ENCODE results near the gene CLGN. TPM values are rescaled to one million over a fixed set of nuclear protein-coding genes. Genes with fewer than 3 reads are reported as not detected.

Gene CLGN
- total and polyA plus RNA-seq, 2 of the 13 experiments (the other 11 are each of a cell fraction or from before 2014, with no cell fraction given): 7.2 to 17.0 TPM

DNA sequence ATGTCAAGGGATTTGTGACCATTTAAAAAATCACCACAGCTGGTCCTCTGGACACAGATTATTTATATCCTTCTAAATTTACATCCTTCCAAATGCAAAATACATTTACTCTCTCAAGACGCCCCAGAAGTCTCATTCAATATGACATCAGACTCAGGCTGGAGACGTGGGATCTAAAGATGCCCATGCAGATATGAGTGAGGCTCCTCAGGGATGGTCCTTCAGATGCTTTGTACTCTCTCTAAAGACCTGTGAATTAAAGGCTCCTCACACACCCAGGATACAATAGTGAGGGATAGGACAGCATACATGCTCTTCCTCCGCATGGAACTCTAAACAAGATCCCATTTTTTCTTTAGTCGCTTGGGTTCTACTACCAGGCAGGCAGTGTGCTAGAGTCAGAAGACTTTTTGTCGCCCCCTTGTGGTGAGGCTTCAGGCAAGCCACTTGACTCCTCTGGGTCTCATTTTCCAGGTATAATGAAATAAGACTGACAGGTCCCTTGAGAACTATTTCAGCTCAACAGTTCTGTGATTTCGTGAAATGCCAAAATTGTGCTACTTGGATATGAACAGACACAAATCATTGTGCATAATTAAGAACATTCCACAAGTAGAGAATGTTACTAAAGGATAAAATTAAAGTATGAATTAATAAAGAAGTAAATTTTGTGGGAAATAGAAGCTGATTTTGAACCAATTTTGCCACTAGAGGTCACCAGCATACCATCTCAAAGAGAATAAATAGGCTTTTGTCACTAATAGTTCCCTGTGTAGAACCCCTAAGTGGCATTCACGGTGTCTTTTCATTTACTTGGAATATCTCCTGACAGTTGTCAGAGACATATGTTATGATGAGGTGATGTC, 67.7 kb downstream of the CLGN start (continued):
- 0 out of 2 replicates have a peak, but pooled peaks have one; percentile 14 for TF ChIP-seq ZBED4 (CRISPR knock-in tag; IDR thresholded peaks at IDR 0.05; ENCODE audit: borderline replicate concordance)
- TF ChIP-seq, protein P1, sequence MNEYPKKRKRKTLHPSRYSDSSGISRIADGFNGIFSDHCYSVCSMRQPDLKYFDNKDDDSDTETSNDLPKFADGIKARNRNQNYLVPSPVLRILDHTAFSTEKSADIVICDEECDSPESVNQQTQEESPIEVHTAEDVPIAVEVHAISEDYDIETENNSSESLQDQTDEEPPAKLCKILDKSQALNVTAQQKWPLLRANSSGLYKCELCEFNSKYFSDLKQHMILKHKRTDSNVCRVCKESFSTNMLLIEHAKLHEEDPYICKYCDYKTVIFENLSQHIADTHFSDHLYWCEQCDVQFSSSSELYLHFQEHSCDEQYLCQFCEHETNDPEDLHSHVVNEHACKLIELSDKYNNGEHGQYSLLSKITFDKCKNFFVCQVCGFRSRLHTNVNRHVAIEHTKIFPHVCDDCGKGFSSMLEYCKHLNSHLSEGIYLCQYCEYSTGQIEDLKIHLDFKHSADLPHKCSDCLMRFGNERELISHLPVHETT (CRISPR knock-in tag; conservative IDR thresholded peaks at IDR 0.05): no peak
- peak; percentile 98; the same call in 1 of the 2 replicates for TF ChIP-seq ZNF576 (CRISPR knock-in tag; IDR thresholded peaks at IDR 0.05)
- no peak for TF ChIP-seq SRY (CRISPR knock-in tag; IDR thresholded peaks at IDR 0.05)
- no peak for TF ChIP-seq ZFP36 (IDR thresholded peaks at IDR 0.05; ENCODE audit: borderline replicate concordance, low read depth, low read length, partially characterized antibody)
- TF ChIP-seq NFE2L2 (IDR thresholded peaks at IDR 0.05; ENCODE audit: low read length): no peak
- no peak for TF ChIP-seq KLF16 (CRISPR knock-in tag; IDR thresholded peaks at IDR 0.05)
- TF ChIP-seq, protein P2, sequence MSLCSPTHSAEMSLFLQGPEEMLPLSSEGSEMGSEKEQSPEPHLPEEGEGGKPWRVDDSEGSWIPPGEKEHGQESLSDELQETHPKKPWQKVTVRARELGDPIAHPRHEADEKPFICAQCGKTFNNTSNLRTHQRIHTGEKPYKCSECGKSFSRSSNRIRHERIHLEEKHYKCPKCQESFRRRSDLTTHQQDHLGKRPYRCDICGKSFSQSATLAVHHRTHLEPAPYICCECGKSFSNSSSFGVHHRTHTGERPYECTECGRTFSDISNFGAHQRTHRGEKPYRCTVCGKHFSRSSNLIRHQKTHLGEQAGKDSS (CRISPR knock-in tag; IDR thresholded peaks at IDR 0.05; ENCODE audit: borderline replicate concordance, low read depth): no peak
- no peak for TF ChIP-seq EP300 (IDR thresholded peaks at IDR 0.05; ENCODE audit: low read depth in 2 of 2, low read length in 2 of 2)
- no peak for TF ChIP-seq EP300 (CRISPR knock-in tag; IDR thresholded peaks at IDR 0.05; ENCODE audit: borderline replicate concordance)
- TF ChIP-seq KDM3A (CRISPR knock-in tag; IDR thresholded peaks at IDR 0.05; ENCODE audit: low read depth): no peak
- TF ChIP-seq SMC3 (IDR thresholded peaks at IDR 0.05; ENCODE audit: low read length): peak; percentile 59
- no peak for TF ChIP-seq ZNF687 (CRISPR knock-in tag; IDR thresholded peaks at IDR 0.05)
- TF ChIP-seq ETV5 (CRISPR knock-in tag; IDR thresholded peaks at IDR 0.05; ENCODE audit: borderline replicate concordance): no peak
- TF ChIP-seq, protein P3, sequence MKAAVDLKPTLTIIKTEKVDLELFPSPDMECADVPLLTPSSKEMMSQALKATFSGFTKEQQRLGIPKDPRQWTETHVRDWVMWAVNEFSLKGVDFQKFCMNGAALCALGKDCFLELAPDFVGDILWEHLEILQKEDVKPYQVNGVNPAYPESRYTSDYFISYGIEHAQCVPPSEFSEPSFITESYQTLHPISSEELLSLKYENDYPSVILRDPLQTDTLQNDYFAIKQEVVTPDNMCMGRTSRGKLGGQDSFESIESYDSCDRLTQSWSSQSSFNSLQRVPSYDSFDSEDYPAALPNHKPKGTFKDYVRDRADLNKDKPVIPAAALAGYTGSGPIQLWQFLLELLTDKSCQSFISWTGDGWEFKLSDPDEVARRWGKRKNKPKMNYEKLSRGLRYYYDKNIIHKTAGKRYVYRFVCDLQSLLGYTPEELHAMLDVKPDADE (CRISPR knock-in tag; IDR thresholded peaks at IDR 0.05): no peak
- no peak for TF ChIP-seq NFE2 (CRISPR knock-in tag; IDR thresholded peaks at IDR 0.05)
